ENCODE results near the gene MGST3. TPM values are rescaled to one million over a fixed set of nuclear protein-coding genes. Genes with fewer than 3 reads are reported as not detected.

Gene MGST3
- total RNA-seq, 1 donor, result 178 TPM

- H3K4me3 ChIP-seq (ENCODE audit: low read depth, low read length), result no peak overlapping the region
- no peak for TF ChIP-seq CTCF (IDR thresholded peaks at IDR 0.05; ENCODE audit: insufficient read depth, low read length)
- no peak for DNase-seq (ENCODE audit: low read depth)
Observed at GRCh38 chr1:165628147-165628822, 2.7 kb upstream of the MGST3 start.

GRCh38 chr1:165629151-165629550 lies 1.9 kb upstream of the MGST3 start:
- DNase-seq (ENCODE audit: low read depth), result peak; percentile 9
- TF ChIP-seq CTCF (IDR thresholded peaks at IDR 0.05; ENCODE audit: insufficient read depth, low read length), result no peak
- no peak overlapping the region for H3K4me3 ChIP-seq (ENCODE audit: low read depth, low read length)

- TF ChIP-seq CTCF (IDR thresholded peaks at IDR 0.05; ENCODE audit: insufficient read depth, low read length), result no peak
- H3K4me3 ChIP-seq (ENCODE audit: low read depth, low read length), result peak overlapping the region; percentile 97
- DNase-seq (ENCODE audit: low read depth), result no peak
Observed at GRCh38 chr1:165629848-165630628, 996 bp upstream of the MGST3 start.

- peak overlapping the region; percentile 97 for H3K4me3 ChIP-seq (ENCODE audit: low read depth, low read length)
- peak; percentile 8 for TF ChIP-seq CTCF (IDR thresholded peaks at IDR 0.05; ENCODE audit: insufficient read depth, low read length)
- DNase-seq (ENCODE audit: low read depth), result peak; percentile 72
Observed at GRCh38 chr1:165631342-165632151, 513 bp downstream of the MGST3 start.

- peak overlapping the region; percentile 97 for H3K4me3 ChIP-seq (ENCODE audit: low read depth, low read length)
- TF ChIP-seq CTCF (IDR thresholded peaks at IDR 0.05; ENCODE audit: insufficient read depth, low read length), result no peak
- no peak for DNase-seq (ENCODE audit: low read depth)
Observed at GRCh38 chr1:165632152-165632469, 1.1 kb downstream of the MGST3 start.

GRCh38 chr1:165632491-165632890 lies 1.5 kb downstream of the MGST3 start:
- no peak for TF ChIP-seq CTCF (IDR thresholded peaks at IDR 0.05; ENCODE audit: insufficient read depth, low read length)
- peak; percentile 20 for DNase-seq (ENCODE audit: low read depth)
- H3K4me3 ChIP-seq (ENCODE audit: low read depth, low read length), result peak overlapping the region; percentile 97

All from fibroblast of the aortic adventitia (primary cell).